Fibroblast of villous mesenchyme (primary cell): Measurements from ENCODE around the gene TMEM37. TPM values are rescaled to one million over a fixed set of nuclear protein-coding genes. Genes with fewer than 3 reads are reported as not detected.

Experiments used
- DNase-seq: peaks from one replicate; pipeline ENCODE4 v3.0.0-alpha.2; 2010; ENCODE audit warnings: low read depth
- H3K4me3 ChIP-seq: 2 replicates; pipeline ENCODE4 v1.5.1; 2011; ENCODE audit warnings: low read depth, mild to moderate bottlenecking, low read length
- total RNA-seq: library from RNA; depleted of rRNA; stranded (reverse); fragments of >200 nt; gene quantifications from 2 replicates; pipeline ENCODE4 v1.2.3, GENCODE V29; 2012
- TF ChIP-seq, protein P1 (sequence below): IDR thresholded peaks from 2 replicates; pipeline ENCODE4 v1.5.1; 2012; ENCODE audit warnings: low read depth, mild to moderate bottlenecking, low read length; ENCODE audit not compliant: insufficient read depth

Gene TMEM37
- total RNA-seq, 1 donor: 1.3 TPM

DNA sequence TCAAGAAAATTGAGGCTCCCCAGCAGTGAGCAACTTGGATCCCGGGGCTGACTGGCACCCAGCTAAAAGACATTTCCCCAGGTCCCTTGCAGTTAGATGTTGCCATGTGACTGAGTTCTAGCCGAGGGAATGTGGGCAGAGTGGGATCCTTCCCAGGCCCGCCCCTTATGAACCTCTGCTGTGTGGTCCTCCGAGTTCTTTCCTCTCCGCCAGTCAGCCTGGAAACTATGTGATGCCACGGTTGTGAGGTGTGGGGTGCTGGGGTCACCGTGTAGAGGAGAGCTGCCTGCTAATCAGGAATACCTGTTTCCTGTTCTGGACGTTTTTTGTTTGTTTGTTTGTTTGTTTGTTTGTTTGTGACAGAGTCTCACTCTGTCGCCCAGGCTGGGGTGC is 45.5 kb downstream of the TMEM37 start:
- TF ChIP-seq, protein P1, sequence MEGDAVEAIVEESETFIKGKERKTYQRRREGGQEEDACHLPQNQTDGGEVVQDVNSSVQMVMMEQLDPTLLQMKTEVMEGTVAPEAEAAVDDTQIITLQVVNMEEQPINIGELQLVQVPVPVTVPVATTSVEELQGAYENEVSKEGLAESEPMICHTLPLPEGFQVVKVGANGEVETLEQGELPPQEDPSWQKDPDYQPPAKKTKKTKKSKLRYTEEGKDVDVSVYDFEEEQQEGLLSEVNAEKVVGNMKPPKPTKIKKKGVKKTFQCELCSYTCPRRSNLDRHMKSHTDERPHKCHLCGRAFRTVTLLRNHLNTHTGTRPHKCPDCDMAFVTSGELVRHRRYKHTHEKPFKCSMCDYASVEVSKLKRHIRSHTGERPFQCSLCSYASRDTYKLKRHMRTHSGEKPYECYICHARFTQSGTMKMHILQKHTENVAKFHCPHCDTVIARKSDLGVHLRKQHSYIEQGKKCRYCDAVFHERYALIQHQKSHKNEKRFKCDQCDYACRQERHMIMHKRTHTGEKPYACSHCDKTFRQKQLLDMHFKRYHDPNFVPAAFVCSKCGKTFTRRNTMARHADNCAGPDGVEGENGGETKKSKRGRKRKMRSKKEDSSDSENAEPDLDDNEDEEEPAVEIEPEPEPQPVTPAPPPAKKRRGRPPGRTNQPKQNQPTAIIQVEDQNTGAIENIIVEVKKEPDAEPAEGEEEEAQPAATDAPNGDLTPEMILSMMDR: no peak
- no peak overlapping the region for H3K4me3 ChIP-seq
- DNase-seq: no peak

DNA sequence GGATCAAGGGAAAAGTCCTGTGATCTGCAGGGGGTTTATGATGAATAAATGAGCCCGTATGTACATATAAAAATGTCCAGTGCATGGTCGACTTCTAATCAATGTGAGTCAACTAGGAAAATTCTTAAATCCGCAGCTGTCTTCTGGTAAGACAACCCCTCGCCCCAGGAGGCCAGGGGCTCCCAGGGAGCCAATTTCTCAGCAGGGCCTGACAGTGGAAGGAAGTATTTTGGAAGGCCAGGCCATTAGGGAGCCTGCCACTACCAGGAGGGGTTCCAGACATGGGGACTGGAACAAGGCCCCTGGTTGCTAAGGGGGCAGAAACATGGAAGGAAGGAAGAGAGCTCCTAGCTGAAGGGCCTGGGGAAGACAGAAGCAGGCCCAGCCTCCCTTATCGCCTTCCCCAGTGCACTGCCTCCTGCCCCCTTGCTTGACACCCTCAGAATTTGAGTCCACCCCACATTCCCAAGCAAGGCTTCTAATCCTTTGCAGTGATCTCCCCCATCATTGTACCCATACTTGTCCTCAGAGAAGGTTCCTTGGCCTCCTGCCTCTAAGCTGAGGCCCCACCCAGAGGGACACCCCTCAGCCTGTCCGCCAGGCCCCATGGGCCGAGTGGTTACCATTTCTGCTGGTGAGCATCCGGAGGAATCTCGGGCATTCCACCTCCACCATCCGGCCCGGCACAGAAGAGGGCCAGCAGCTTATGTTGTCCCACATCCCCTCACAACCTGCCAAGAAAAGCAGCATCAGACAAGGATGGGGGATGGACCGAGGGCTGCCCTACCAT is 46.7 kb downstream of the TMEM37 start:
- TF ChIP-seq, protein P1: no peak
- no peak for DNase-seq
- H3K4me3 ChIP-seq: no peak overlapping the region

DNA sequence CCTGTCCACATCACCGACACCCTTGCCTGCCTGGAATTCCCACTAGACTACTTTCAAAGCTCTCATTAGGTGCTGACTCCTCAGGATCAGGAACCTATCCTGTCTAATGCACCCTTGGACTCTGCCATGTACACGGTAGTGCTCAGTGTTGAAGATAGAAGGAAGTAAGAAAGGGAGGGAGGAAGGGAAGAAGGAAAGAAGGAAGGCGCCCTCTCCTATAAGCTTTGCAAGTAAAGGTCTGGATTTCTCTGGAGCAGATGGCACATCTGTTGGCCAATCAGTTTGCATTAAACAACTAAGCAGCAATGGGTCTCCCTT is 47.3 kb downstream of the TMEM37 start:
- TF ChIP-seq, protein P1: no peak
- DNase-seq: no peak
- no peak overlapping the region for H3K4me3 ChIP-seq

GRCh38 chr2:119480184-119480583 is 48.5 kb downstream of the TMEM37 start:
- DNase-seq: no peak
- TF ChIP-seq, protein P1: no peak
- H3K4me3 ChIP-seq: no peak overlapping the region

- TF ChIP-seq, protein P1: no peak
- no peak for DNase-seq
- no peak overlapping the region for H3K4me3 ChIP-seq
Observed at GRCh38 chr2:119480718-119481142, 49.1 kb downstream of the TMEM37 start.

GRCh38 chr2:119481501-119482455 is 50.1 kb downstream of the TMEM37 start:
- TF ChIP-seq, protein P1: no peak
- DNase-seq: no peak
- no peak overlapping the region for H3K4me3 ChIP-seq
